ENCODE measurements around the gene PSG3.
"Not testable (repeated sequence)": the region's sequence is repeated elsewhere in the genome, so short reads cannot be mapped to it uniquely, and the experiment has no call there.

Gene PSG3

DNA sequence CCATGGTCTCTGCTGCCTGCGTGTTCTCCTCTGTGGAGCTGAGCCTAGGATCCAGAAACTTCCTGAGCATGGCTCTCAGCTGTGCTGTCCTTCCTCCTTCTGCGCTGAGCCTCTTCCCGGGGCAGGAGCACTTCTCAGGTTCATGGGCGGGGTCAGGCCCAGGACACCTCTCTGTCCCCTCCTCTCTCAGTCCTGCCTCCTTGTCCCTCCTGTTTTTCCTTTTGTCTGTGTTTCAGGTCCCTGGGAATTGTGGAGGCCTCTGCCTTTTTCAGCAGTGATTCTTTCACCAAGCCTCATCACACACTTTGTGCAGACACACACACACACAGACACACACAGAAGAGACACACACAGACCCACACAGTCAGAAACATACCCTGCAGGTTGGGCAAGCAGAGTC, at the start of gene PSG3:
Gene PSG3, minus strand, starts transcription at position 101 of the 400 bp plus-strand sequence. Its CDS starts 97 bp downstream, at position 4.
- DNase-seq (ENCODE audit: low read depth in 2 of 2) = not testable (repeated sequence)

DNA sequence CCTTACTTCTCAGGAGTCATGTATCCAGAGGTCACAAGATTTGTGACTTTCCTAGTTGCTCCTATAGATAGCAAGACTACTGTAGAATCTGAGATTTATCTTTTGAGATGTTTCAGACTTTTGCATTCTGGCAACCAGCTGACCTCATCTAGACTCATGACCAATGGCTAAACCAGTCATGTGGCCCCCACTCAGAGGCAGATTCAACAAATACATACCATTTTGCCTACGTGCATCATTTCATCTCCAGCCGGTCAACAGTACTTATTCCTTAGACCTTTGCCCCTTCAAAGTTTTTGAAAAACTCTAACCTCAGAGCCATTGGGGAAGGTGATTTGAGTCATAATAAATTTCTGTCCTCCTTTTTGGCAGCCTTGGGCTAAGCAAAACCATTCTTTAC, 48.5 kb upstream of the PSG3 start:
- not testable (repeated sequence) for DNase-seq (ENCODE audit: low read depth in 2 of 2)

DNA sequence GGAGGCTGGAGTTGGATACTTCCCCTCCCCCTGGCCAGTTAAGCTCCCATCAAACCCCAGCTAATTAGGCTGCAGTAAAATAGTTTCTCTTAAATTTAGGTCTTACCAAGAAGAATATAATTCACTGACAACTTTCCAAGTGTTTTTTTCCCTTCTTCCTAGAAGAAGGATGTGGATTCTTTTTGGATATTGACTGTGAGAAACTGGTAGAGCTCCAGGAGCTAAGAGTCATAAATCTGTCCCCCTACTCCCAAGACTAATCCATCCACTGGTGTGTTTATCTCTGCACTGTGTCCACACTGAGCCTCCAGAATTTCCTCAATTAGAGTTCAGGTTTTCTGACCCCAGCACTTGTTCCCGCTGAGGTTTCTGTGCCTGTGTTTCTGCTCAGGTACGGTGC, 47.5 kb upstream of the PSG3 start:
- DNase-seq (ENCODE audit: low read depth in 2 of 2) = not testable (repeated sequence)

DNA sequence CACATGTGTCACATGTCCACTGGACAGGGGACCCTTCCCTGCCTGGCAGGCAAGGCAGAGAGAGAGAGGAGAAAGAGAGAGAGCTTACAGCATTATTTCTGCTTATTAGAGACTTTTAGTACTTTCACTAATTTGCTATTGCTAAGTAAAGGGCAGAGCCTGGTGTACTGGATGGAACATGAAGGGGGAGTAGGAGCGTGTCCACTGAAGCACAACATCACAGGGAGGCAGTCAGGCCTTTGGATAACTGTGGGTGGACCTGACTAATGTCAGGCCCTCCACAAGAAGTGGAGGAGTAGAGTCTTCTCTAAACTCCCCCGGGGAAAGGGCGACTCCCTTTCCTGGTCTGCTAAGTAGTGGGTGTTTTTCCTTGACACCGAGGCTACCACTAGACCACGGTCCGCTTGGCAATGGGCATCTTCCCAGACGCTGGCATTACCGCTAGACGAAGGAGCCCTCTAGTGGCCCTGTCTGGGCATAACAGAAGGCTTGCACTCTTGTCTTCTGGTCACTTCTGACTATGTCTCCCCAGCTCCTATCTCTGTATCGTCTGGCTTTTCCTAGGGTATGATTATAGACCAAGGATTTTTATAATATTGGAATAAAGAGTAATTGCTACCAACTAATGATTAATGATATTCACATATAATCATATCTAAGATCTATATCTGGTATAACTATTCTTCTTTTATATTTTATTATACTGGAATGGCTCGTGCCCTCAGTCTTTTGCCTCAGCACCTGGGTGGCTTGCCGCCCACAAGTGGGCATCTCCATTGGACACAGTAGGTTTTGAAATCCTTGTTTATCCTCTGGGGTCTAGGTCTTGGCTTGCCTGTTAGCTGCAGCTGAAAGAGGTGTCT, 36.7 kb upstream of the PSG3 start:
- peak in 1 of 2 donors; percentile 3 for DNase-seq (ENCODE audit: low read depth in 2 of 2)

DNA sequence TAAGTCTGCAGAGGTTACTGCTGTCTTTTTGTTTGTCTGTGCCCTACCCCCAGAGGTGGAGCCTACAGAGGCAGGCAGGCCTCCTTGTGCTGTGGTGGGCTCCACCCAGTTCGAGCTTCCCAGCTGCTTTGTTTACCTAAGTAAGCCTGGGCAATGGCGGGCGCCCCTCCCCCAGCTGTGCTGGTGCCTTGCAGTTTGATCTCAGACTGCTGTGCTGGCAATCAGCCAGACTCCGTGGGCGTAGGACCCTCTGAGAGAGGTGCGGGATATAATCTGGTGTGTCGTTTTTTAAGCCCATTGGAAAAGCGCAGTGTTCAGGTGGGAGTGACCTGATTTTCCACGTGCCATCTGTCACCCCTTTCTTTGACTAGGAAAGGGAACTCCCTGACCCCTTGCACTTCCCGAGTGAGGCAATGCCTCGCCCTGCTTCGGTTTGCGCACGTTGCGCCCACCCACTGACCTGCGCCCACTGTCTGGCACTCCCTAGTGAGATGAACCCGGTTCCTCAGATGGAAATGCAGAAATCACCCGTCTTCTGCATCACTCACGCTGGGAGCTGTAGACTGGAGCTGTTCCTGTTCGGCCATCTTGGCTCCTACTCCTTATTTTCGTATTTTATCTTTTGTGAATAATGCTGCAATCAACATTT, 34.4 kb upstream of the PSG3 start:
- not testable (repeated sequence) for DNase-seq (ENCODE audit: low read depth in 2 of 2)

DNA sequence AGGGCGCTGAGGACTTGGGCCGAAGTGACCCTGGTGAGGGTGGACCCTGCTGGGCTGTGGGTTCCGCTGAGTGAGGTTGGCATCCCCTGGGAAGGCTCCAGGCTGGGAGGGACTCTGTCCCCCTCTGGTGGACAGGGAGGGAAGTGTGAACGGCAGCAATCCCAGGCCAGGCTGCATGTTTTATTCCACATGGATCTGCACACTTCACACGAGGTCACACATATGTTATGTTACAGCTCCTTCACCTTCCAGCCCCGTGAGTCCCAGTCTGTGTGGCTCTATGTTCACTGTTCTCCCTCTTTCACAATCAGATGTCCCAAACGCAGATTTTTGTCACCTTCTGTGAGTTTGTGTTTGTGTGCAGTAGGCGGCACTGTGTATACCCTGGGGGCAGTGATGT, 27.0 kb upstream of the PSG3 start:
- DNase-seq (ENCODE audit: low read depth in 2 of 2) = not testable (repeated sequence)

DNA sequence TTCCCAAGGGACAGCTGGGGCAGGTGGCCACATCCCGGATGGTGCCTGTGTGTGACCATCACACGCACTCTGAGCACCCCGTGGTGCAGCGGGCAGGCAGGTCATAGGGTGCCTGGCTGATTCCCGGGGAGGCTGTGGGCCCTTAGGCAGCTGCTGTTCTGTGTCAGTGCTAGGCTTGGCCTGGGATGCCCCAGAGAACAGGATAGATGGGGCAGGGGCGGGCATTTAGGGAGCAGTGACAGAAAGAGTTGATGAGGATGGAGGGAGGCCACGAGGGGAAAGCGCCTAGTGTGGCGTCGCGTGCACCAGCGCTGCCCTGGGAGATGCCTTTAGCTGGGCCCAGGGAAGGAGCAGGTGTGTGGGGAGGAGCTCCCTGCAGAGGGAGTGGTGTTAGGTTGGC, 26.6 kb upstream of the PSG3 start:
- not testable (repeated sequence) for DNase-seq (ENCODE audit: low read depth in 2 of 2)

DNA sequence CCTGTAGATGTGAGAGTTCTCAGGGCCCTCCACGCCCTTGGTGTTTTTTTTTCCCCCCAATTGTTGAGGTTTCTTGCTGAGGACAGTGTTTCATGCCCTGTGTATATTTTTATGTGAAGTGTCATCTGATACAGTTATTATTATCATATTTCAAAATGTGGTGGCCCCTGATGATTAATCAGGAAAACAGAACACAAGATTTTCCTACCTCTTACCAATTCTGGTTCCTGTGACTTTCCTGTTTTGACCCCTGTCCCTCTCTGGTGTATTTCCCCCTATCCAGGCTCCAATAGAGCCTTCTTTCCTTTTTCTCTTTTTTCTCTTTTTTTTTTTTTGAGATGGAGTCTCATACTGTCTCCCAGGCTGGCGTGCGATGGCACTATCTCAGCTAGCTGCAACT, 24.6 kb upstream of the PSG3 start:
- no peak for DNase-seq (ENCODE audit: low read depth in 2 of 2)

DNA sequence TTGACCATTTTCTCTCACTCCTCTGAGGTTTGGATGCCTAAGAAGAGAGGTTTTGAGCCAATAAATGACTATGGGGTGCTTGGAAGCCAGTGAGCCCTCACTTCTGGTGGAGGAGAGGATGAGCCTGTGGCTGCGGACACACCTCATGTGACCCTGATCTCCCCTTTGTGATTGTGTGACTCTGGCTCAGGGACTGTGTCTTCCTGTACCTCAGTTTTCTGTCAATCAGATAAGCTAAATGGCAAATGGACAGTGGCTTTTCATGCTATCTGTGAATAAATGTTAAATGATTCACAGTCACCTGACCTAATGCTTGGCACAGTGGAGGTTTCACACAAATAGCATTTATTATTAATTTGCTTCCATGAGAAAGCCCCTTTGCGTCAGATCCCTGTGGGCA, 22.5 kb upstream of the PSG3 start:
- no peak for DNase-seq (ENCODE audit: low read depth in 2 of 2)

DNA sequence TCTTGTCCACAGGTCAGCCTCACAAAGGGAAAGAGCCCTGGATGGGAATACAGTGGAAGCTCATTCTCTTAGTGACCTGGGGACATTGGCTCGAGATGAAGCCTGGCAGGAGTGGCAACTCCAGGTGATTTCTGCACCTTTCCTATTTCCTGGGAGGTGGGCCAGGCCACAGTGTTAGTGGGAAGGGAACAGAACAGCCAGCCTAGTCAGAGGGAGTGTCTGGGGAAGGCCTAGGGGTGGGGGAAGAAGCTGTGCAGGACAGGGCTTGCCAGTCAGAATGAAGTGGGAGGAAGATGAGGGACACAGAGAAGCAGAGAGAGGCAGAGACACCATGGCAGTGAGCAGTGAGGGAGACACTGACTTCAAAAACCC, 21.6 kb upstream of the PSG3 start:
- not testable (repeated sequence) for DNase-seq (ENCODE audit: low read depth in 2 of 2)

DNA sequence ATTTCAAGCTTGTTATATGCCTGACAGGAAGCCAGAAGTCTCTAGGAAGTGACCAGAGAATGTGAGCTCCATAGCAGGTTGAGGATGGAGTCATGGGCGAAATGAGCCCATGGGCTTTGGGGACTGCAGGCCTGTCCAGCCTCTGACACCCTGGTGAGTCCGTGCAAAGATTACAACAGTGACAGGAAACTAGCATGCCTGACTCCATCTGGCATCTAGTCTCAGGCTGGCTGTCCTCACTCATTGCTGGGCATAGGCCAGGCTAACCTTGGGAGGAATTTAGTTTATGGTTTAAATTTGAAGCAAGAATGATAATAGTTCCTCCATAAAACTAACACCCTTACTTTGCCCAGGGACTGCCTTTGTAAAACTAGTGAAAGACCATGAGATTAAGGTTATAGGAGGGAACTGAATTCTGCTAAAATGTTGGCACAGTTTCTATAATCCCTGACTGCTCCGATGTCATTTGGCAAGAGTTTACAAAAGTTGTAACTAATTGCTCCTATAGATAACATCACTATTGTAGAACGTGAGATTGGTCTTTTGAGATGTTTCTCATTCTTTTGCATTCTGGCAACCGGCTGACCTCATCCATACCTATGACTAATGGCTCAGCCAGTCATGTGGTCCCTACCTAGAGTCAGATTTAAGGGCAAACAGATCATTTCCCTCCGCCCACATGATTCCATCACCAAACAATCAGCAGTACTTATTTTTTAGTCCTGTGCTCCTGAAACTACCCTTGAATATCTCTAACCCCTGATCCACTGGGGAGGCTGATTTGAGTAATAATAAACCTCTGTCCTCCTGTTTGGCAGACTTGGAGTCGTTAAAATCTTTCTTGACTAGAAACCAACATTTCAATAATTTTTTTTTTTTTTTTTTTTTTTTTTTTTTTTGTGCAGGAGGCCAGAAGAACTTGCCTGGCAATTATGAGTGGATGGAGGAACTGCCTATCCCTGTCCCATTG, 21.0 kb upstream of the PSG3 start:
- DNase-seq (ENCODE audit: low read depth in 2 of 2) = not testable (repeated sequence)

DNA sequence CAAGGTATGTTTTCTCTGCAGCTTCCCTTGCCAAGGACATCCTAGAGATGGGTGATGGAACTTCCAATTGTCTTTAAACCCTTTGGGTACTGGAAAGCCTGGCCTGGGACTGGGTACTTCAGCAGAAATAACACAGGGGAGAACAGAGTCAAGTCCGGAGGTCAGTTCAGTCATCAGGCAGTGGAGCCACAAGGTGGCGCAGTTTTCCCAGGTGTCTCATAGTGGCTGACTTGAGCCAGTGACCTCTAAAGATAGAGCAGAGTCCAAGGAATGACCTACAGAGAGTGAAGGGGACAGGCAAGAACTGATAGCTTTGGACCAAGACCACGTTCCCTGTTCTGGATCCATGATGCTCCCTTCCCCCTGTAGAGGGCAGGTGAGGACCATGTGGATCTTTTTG, 18.4 kb upstream of the PSG3 start:
- not testable (repeated sequence) for DNase-seq (ENCODE audit: low read depth in 2 of 2)

DNA sequence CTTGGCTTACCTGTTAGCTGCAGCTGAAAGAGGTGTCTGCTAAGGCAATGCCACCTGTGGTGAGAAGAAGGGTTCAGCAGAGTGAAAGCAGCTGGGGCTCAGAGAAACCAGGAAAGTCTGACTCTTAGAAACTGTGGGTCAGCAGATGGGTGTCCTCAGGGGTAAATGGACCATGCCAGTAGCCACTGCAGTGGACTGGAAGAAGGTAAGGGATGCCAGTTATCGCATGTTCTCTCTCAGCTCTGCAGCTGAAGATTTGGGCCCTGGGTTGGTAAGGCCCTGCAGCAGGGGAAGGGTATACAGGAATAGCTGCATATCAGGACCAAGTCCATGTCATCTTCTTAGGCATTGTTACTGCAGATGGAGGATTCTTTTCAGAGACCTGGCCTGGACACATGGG, 12.0 kb upstream of the PSG3 start:
- not testable (repeated sequence) for DNase-seq (ENCODE audit: low read depth in 2 of 2)

DNA sequence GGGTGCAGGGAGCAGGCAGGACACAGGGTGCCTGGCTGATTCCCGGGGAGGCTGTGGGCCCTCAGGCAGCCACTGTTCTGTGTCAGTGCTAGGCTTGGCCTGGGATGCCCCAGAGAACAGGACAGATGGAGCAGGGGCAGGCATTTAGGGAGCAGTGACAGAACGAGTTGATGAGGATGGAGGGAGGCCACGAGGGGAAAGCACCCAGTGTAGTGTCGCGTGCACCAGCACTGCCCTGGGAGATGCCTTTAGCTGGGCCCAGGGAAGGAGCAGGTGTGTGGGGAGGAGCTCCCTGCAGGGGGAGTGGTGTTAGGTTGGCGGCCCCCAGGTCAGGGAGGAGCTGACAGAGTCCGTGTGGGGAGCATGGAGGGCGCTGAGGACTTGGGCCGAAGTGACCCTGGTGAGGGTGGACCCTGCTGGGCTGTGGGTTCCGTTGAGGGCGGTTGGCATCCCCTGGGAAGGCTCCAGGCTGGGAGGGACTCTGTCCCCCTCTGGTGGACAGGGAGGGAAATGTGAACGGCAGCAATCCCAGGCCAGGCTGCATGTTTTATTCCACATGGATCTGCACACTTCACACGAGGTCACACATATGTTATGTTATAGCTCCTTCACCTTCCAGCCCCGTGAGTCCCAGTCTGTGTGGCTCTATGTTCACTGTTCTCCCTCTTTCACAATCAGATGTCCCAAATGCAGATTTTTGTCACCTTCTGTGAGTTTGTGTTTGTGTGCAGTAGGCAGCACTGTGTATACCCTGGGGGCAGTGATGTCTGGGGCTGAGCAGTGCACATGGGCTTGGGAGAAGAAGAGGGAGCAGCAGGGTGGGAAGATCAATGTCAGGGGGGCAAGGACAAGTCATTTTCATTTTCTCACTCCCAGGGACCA, 1.7 kb upstream of the PSG3 start:
- not testable (repeated sequence) for DNase-seq (ENCODE audit: low read depth in 2 of 2)

DNA sequence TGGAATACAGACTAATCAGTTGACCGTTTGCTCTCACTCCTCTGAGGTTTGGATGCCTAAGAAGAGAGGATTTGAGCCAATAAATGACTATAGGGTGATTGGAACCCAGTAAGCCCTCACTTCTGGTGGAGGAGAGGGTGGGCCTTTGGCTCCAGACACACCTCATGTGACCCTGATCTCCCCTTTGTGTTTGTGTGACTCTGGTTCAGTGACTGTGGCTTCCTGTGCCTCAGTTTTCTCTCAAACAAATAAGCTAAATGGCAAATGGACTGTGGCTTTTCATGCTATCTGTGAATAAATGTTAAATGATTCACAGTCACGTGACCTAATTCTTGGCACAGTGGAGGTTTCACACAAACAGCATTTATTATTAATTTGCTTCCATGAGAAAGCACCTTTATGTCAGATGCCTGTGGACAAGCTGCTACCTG, 2.7 kb downstream of the PSG3 start:
- not testable (repeated sequence) for DNase-seq (ENCODE audit: low read depth in 2 of 2)

DNA sequence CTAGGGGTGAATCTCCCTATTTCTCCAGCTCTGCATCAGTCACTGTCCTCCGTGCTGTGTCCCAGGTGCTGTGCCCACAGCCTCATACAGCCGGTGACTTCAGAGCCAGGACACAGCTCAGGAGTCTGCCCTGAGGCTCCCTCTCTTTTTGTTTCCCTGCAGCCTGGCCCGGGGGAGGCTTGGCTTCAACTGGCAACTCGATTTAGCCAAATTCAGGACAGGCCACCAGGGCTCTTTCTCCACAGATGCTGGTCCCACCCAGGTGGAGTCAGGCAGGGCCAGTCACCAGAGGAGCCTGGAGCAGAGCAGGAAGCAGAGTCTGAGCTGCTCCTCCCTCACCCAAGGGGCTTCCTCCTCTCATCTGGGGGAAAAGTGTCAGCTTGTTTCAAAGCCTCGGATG, 11.9 kb downstream of the PSG3 start:
- DNase-seq (ENCODE audit: low read depth in 2 of 2) = not testable (repeated sequence)

DNA sequence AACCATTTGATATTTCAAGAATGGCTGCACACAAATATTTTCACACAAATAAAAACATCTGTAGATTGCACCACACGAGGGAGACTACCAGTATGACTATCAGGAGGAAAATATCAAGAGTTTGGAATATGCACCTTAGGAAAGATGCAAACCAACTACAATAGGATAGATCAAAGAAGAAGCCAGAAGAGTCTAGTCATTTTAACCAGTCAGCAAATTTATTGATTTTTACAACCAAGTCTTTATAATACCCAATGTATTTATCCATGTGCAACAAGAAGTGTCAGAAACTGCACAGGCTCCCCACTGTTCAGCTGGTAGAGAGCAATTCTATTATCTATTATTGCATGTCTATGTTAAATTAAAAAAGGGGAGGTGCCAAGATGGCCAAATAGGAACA, 26.3 kb downstream of the PSG3 start:
- DNase-seq (ENCODE audit: low read depth in 2 of 2) = not testable (repeated sequence)

DNA sequence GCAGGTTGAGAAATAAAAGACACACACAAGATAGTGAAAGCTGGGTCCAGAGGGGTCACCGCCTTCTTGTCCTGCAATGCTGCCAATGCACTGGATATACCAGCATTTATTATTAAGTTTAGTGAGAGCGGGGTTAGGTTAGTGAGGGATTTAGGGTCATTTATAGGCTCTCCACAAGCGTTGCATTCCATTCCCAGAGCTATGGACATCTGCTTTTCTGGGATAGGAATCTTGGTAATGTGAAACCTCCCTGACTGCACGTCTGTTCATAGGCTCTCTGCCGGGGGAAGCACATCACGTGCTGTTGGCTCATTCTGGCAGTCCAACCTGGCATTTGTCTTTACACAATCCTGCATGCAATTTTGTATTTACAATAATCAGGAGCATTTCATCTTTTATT, 27.5 kb downstream of the PSG3 start:
- not testable (repeated sequence) for DNase-seq (ENCODE audit: low read depth in 2 of 2)

DNA sequence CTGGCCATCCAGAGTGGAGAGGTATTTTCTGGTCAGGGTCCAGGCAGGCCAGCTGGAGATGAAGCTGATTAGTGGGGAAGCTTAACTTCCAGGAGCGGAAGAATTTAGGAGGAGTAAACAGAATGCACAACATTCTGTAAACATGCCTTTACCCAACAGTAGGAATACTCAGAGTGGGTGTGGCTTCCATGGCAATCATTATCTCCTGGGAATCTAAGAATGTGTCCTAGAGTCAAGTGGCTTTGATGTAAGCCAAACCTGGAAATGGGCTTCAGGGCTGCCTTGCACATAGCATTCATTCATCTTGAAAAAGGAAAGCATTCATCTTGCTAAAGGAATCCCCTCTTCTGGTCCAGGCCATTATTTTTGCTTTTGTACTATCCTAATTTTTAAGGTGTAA, 29.3 kb downstream of the PSG3 start:
- not testable (repeated sequence) for DNase-seq (ENCODE audit: low read depth in 2 of 2)

DNA sequence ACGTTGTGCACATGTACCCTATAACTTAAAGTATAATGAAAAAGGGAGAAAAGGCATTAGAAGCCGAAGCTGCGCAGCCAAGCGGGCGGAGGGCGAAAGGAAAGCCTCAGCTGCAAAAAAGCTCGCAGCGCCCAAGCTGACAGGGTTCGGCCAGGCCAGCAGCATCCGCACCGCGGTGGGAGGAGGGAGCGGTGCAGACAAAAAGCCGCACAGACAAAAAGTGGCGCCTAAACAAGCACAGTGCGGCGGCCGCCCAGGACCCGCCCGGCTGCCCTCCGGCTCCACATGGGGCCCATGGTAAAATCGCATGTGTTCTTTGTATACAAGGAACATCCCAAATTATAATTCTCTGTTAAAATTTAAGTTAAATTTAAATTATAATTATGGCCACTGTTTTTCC, 42.4 kb downstream of the PSG3 start:
- DNase-seq (ENCODE audit: low read depth in 2 of 2) = no peak
